Upper lobe of left lung (tissue), 4 donors: Measurements from ENCODE around the gene SMC5.

ENCODE experiments used
- CTCF ChIP-seq, 6 experiments: fragments of 450-650 bp in 4 of 6; fragments of 200-600 bp in 2 of 6; sonication (generic) in 2 of 6; IDR thresholded peaks; one replicate each; pipeline ENCODE4 v1.5.1; 2016 to 2019; ENCODE audit warnings: antibody characterized with exemption in 6 of 6
- POLR2A ChIP-seq, 4 donors: fragments of 450-650 bp; IDR thresholded peaks; one replicate each; pipeline ENCODE4 v1.5.1; 2016 to 2017; ENCODE audit warnings: antibody characterized with exemption in 4 of 4, mild to moderate bottlenecking in 2 of 4

GRCh38 chr9:70263421-70263820, 4.6 kb downstream of the SMC5 start:
- TF ChIP-seq CTCF (IDR thresholded peaks at IDR 0.05) (no peak), POLR2A (IDR thresholded peaks at IDR 0.05) (no peak)
